ENCODE measurements around the gene PRICKLE4.

Gene PRICKLE4

DNA sequence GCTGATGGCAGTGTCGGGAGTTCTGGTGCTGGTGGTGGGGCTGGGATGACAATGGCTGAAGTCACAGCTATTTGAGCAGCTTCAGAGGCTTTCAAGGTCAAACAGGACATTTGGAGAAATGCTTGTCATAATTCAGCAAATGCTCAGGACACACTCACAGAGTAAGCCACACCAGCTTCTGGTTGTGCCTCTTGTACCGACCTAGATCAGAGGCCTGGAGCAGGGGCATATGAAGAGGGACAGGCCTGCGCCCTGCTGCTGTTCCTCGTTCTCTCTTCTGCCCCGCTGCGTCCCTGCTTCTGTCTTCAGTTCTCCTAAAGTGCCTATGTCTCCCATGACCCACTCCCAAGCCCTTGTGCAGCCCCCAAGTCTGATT is 32.5 kb upstream of the PRICKLE4 start:
- DNase-seq (ENCODE audit: low read depth), result no peak
- no peak overlapping the region for H3K4me3 ChIP-seq (ENCODE audit: low read depth, low read length)
- TF ChIP-seq, protein P1, sequence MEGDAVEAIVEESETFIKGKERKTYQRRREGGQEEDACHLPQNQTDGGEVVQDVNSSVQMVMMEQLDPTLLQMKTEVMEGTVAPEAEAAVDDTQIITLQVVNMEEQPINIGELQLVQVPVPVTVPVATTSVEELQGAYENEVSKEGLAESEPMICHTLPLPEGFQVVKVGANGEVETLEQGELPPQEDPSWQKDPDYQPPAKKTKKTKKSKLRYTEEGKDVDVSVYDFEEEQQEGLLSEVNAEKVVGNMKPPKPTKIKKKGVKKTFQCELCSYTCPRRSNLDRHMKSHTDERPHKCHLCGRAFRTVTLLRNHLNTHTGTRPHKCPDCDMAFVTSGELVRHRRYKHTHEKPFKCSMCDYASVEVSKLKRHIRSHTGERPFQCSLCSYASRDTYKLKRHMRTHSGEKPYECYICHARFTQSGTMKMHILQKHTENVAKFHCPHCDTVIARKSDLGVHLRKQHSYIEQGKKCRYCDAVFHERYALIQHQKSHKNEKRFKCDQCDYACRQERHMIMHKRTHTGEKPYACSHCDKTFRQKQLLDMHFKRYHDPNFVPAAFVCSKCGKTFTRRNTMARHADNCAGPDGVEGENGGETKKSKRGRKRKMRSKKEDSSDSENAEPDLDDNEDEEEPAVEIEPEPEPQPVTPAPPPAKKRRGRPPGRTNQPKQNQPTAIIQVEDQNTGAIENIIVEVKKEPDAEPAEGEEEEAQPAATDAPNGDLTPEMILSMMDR (conservative IDR thresholded peaks at IDR 0.05; ENCODE audit: low read depth, low read length), result no peak

DNA sequence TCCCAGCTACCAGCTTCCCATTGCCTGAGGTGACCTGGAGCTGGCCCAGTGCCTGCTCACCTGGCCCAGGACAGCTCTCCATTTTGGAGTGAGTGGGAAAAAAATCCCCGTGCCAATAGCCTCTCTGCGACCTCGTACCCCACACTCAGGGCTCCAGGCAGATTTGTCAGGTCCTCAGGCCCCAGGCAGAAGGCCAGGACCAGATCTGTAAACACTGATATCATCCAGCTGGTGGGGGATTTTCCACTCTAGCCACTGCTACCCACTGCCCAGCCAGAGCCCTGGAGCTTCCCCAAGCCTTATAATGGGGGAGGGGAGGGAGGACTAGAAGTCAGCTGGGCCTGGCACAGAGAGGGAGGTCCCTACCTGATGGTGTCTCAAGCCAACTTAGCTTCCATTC is 32.0 kb upstream of the PRICKLE4 start:
- DNase-seq (ENCODE audit: low read depth), result no peak
- TF ChIP-seq, protein P1 (conservative IDR thresholded peaks at IDR 0.05; ENCODE audit: low read depth, low read length), result no peak
- no peak overlapping the region for H3K4me3 ChIP-seq (ENCODE audit: low read depth, low read length)

DNA sequence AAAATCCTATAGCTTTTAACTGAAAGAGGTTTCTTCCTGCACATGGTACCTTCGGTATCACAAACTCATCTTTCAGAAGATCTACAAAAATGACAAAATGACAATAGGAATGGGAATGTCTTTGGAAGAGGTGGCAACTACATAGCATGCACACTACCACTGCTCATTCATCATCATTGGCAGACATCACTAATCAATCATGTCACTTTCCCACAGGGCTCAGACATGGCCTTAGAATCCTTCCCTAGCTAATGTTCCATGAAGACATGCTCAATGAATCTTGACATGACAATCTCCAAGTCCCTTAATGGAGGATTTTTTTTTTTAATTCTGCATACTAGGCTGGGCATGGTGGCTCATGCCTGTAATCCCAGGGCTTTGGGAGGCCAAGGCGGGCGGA is 30.2 kb upstream of the PRICKLE4 start:
- DNase-seq (ENCODE audit: low read depth), result no peak
- no peak overlapping the region for H3K4me3 ChIP-seq (ENCODE audit: low read depth, low read length)
- TF ChIP-seq, protein P1 (conservative IDR thresholded peaks at IDR 0.05; ENCODE audit: low read depth, low read length), result no peak

DNA sequence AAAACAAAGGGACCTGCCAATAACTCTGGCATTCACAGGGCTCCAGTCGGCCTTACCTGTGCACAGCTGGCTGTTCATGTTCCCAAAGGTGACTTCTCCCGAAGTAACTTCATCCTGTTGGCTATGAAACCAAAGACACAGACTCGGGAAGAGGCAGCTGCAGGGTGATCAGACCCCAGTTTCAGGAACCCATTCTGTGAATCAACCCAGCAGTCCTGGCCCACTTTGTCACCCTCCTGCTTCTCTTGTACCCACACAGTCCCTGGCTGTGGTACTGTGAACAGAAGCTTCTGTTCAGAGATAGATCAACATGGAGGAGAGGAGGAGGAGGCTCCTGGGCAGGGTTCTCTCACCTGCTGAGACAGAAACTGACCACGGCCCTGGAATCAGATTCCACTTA is 24.7 kb upstream of the PRICKLE4 start:
- TF ChIP-seq, protein P1 (conservative IDR thresholded peaks at IDR 0.05; ENCODE audit: low read depth, low read length), result no peak
- H3K4me3 ChIP-seq (ENCODE audit: low read depth, low read length), result no peak overlapping the region
- DNase-seq (ENCODE audit: low read depth), result no peak

DNA sequence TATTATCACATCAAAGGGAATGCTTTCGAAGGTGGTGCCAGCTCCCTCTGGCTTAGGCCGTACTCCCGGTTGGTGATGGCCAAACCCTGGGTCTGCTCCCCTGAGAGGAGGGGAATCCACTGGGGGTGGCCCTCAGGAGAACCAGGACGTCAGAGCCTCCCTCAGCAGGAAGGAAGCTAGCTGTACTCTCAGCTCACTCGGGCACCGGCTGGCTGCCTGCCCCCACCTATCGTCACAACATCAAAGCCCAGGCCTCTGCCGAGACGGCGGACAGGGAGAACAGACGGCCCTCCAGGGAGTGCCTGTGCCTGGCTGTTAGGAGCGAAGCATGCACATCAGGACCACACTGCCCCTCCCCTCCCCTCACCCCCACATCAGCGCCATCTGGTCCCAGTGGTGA is 24.2 kb upstream of the PRICKLE4 start:
- DNase-seq (ENCODE audit: low read depth), result no peak
- no peak overlapping the region for H3K4me3 ChIP-seq (ENCODE audit: low read depth, low read length)

DNA sequence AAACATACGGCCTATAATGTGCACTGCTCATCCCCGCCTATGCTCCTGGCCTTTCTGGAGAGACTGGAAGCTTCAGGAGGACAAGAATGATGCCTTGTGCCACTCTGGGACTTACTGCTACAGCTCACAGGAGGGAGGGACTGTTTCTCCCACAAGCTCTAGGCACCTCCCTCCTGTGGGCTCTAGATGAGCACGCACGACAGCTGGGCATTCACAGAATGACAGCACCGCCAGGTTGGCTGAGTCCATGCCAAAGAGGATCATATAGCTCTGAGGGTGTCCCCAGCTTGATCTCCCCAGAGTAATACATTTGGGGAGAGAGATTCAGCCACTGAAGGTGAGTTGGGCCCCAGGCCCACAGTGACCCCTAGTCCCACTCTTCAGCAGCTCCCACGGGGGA is 23.3 kb upstream of the PRICKLE4 start:
- H3K4me3 ChIP-seq (ENCODE audit: low read depth, low read length), result no peak overlapping the region
- TF ChIP-seq, protein P1 (conservative IDR thresholded peaks at IDR 0.05; ENCODE audit: low read depth, low read length), result no peak
- DNase-seq (ENCODE audit: low read depth), result no peak

More for the DNA sequence above, 24.2 kb upstream of the PRICKLE4 start:
- TF ChIP-seq, protein P1 (conservative IDR thresholded peaks at IDR 0.05; ENCODE audit: low read depth, low read length), result no peak

DNA sequence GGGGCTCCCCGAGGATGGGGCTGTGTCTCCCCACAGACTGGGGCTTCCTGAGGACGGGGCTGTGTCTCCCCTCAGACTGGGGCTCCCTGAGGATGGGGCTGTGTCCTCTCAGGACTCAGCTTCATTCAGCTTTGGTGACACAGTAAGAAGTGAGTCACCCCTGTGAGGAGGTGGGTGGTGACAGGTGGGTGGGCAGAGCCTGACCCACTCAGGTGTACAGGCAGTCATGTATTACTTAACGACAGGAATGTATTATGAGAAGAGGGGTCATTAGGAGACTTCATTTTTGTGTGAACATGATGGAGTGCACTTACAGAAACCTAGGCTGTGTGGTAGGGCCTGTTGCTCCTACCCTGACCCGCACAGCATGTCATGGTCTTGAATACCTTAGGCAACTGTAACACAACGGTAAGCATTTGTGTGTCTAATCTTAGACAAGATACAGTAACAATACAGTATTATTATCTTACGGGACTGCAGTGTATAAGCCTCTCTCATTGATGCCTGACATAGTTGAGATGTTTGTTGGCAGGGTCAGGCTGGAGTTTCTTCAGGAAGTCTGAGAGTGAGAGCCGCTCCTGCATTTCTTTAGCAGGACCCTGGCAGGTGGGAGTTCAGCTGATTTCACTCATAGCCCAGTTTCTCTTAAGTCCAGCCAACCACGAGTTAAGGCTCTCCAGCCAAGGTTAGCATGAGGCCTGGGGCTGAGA is 22.5 kb upstream of the PRICKLE4 start:
- TF ChIP-seq, protein P1 (conservative IDR thresholded peaks at IDR 0.05; ENCODE audit: low read depth, low read length), result no peak
- peak; percentile 44 for DNase-seq (ENCODE audit: low read depth)
- no peak overlapping the region for H3K4me3 ChIP-seq (ENCODE audit: low read depth, low read length)
